22Rv1 (cell line): Measurements from ENCODE around the gene TAP1.

Source experiments
- H3K27ac ChIP-seq: fragments of 450-650 bp; 2 replicates; pipeline ENCODE4 v1.5.1; 2017
- CTCF ChIP-seq: fragments of 450-650 bp; IDR thresholded peaks from 2 replicates; pipeline ENCODE4 v1.5.1; 2017; ENCODE audit warnings: mild to moderate bottlenecking
- ZFX ChIP-seq: fragments of 450-650 bp; IDR thresholded peaks from 2 replicates; pipeline ENCODE4 v1.6.1; 2017; ENCODE audit warnings: antibody characterized with exemption, borderline replicate concordance

Gene TAP1

GRCh38 chr6:32857156-32857891 lies 3.8 kb upstream of the TAP1 start:
- TF ChIP-seq CTCF (no peak), ZFX (no peak)
- no peak overlapping the region for H3K27ac ChIP-seq

- no peak overlapping the region for H3K27ac ChIP-seq
- TF ChIP-seq ZFX (no peak), CTCF (no peak)
Observed at GRCh38 chr6:32855467-32856174, 2.1 kb upstream of the TAP1 start.

- no peak for TF ChIP-seq ZFX
- no peak for TF ChIP-seq CTCF
- peak overlapping the region; percentile 77; the same call in 1 of the 2 replicates for H3K27ac ChIP-seq
Observed at GRCh38 chr6:32854376-32855178, 1.1 kb upstream of the TAP1 start.

GRCh38 chr6:32852844-32853540 lies 512 bp downstream of the TAP1 start:
- TF ChIP-seq ZFX (no peak), CTCF (no peak)
- peak overlapping the region; percentile 77 for H3K27ac ChIP-seq

- no peak for TF ChIP-seq ZFX
- no peak for TF ChIP-seq CTCF
- H3K27ac ChIP-seq = no peak overlapping the region
Observed at GRCh38 chr6:32852018-32852843, 1.3 kb downstream of the TAP1 start.

GRCh38 chr6:32851025-32851424 lies 2.5 kb downstream of the TAP1 start:
- H3K27ac ChIP-seq = no peak overlapping the region
- TF ChIP-seq ZFX = no peak
- TF ChIP-seq CTCF = no peak
